ENCODE data around the gene RSAD2.

- TF ChIP-seq CTCF (IDR thresholded peaks at IDR 0.05; ENCODE audit: insufficient read depth, low read length, poor library complexity, severe bottlenecking) (no peak), EZH2phosphoT487 (conservative IDR thresholded peaks at IDR 0.05; ENCODE audit: low read length) (no peak)
Observed at GRCh38 chr2:6932828-6933227, 55.3 kb downstream of the RSAD2 start.
